H1 (cell line): ENCODE measurements around the gene KCNK4. TPM values are rescaled to one million over a fixed set of nuclear protein-coding genes. Genes with fewer than 3 reads are reported as not detected.

Source experiments
- CTCF ChIA-PET: fragments of 300-600 bp; sonication (Branson Sonifier 250); formaldehyde crosslinking; loops from one replicate; lab custom pipeline; 2021; ENCODE audit not compliant: partially characterized antibody; lab: Charles Lee
- POLR2A ChIA-PET: fragments of 300-600 bp; sonication (Branson Sonifier 250); formaldehyde crosslinking; loops from one replicate; lab custom pipeline; 2021; ENCODE audit warnings: inconsistent platforms; ENCODE audit not compliant: partially characterized antibody; lab: Charles Lee
- DNase-seq, 2 experiments: peaks; one replicate each; pipeline versions ENCODE4 v3.0.0 to v3.0.0-alpha.2; 2010 to 2022; ENCODE audit warnings: low spot score in 2 of 2, low read depth in 1 of 2, mixed read lengths in 1 of 2
- FAIRE-seq: peaks from 2 replicates; lab custom pipeline; 2011; peaks lifted over from hg19 to GRCh38; lab: Jason Lieb, UNC
- H2AFZ ChIP-seq: 2 replicates; pipeline ENCODE4 v1.8.1; 2012; ENCODE audit warnings: low read length, inconsistent platforms
- H2AK5ac ChIP-seq: 2 replicates; pipeline ENCODE4 v1.6.1; 2013; ENCODE audit warnings: low read depth, low read length
- H2BK120ac ChIP-seq: replicated peaks from 2 replicates; pipeline ENCODE3; 2013; ENCODE audit warnings: low read depth, low read length, inconsistent platforms
- H2BK12ac ChIP-seq: 2 replicates; pipeline ENCODE4 v1.6.1; 2013; ENCODE audit warnings: low read depth, low read length
- H2BK15ac ChIP-seq: 2 replicates; pipeline ENCODE4 v1.6.1; 2013; ENCODE audit warnings: low read length
- H2BK20ac ChIP-seq: 2 replicates; pipeline ENCODE4 v1.6.1; 2013; ENCODE audit warnings: low read length
- H2BK5ac ChIP-seq: 2 replicates; pipeline ENCODE4 v1.6.1; 2013; ENCODE audit warnings: low read depth, low read length
- H3K14ac ChIP-seq: 2 replicates; pipeline ENCODE4 v1.6.1; 2013; ENCODE audit warnings: inconsistent platforms; ENCODE audit not compliant: insufficient read length
- H3K18ac ChIP-seq: 2 replicates; pipeline ENCODE4 v1.6.1; 2013; ENCODE audit warnings: low read length; ENCODE audit errors: extremely low read depth
- H3K23ac ChIP-seq: 2 replicates; pipeline ENCODE4 v1.6.1; 2013; ENCODE audit warnings: inconsistent platforms; ENCODE audit not compliant: insufficient read length
- H3K23me2 ChIP-seq: 2 replicates; pipeline ENCODE4 v1.6.1; 2013; ENCODE audit warnings: low read depth, low read length
- H3K27ac ChIP-seq: 2 replicates; pipeline ENCODE4 v1.6.1; 2011; ENCODE audit warnings: low read depth, low read length, inconsistent platforms
- H3K27me3 ChIP-seq, 4 experiments: replicated peaks in 1 of 4; 1 replicate in 1 of 4; 2 replicates in 3 of 4; pipeline versions ENCODE4 v1.6.1 to v1.8.1; 2011 to 2013; ENCODE audit warnings: low read length in 3 of 4, mild to moderate bottlenecking in 3 of 4, inconsistent platforms in 2 of 4, mixed read lengths in 2 of 4, moderate library complexity in 1 of 4; ENCODE audit not compliant: control insufficient read depth in 3 of 4, insufficient read depth in 3 of 4; ENCODE audit errors: extremely low read depth in 1 of 4
- H3K36me3 ChIP-seq, 4 experiments: 2 replicates each; pipeline versions ENCODE4 v1.6.1 to v1.8.1; 2011 to 2013; ENCODE audit warnings: mild to moderate bottlenecking in 4 of 4, low read length in 3 of 4, moderate library complexity in 2 of 4, control low read depth in 1 of 4, inconsistent platforms in 1 of 4; ENCODE audit not compliant: insufficient read depth in 4 of 4, control insufficient read depth in 2 of 4
- H3K4ac ChIP-seq: replicated peaks from 2 replicates; pipeline ENCODE3; 2013; ENCODE audit warnings: low read length, low read depth, mixed read lengths, inconsistent platforms; ENCODE audit not compliant: insufficient read length
- H3K4me1 ChIP-seq, 4 experiments: replicated peaks in 1 of 4; 1 replicate in 1 of 4; 2 replicates in 3 of 4; pipeline versions ENCODE4 v1.6.1 to v1.8.1; 2011 to 2013; ENCODE audit warnings: low read length in 3 of 4, inconsistent platforms in 2 of 4, mixed read lengths in 1 of 4; ENCODE audit not compliant: insufficient read depth in 4 of 4, control insufficient read depth in 3 of 4
- H3K4me2 ChIP-seq, 2 experiments: 2 replicates each; pipeline versions ENCODE4 v1.6.1 to v1.8.1; 2011 to 2013; ENCODE audit warnings: low read depth in 2 of 2, low read length in 2 of 2, control low read depth in 1 of 2, inconsistent platforms in 1 of 2, mild to moderate bottlenecking in 1 of 2; ENCODE audit not compliant: insufficient read depth in 1 of 2
- H3K4me3 ChIP-seq, 4 experiments: fragments of 200-600, 300-600 bp in 1 of 4; sonication (generic), shearing (Covaris generic), sonication (Bioruptor Twin) in 1 of 4; 2 replicates each; pipeline versions ENCODE4 v1.5.1 to v1.8.1; 2011 to 2016; ENCODE audit warnings: low read length in 4 of 4, low read depth in 3 of 4, control low read depth in 2 of 4, inconsistent platforms in 2 of 4, mild to moderate bottlenecking in 2 of 4, mixed read lengths in 1 of 4, moderate library complexity in 1 of 4; ENCODE audit not compliant: insufficient read depth in 2 of 4; ENCODE audit errors: extremely low read depth in 1 of 4
- H3K56ac ChIP-seq: replicated peaks from 2 replicates; pipeline ENCODE3; 2013; ENCODE audit warnings: low read depth, mild to moderate bottlenecking, mixed read lengths, low read length, inconsistent platforms; ENCODE audit not compliant: insufficient read length
- H3K79me1 ChIP-seq: 2 replicates; pipeline ENCODE4 v1.6.1; 2013; ENCODE audit warnings: low read depth, low read length, control low read depth
- H3K79me2 ChIP-seq, 2 experiments: 2 replicates each; pipeline versions ENCODE4 v1.6.1 to v1.8.1; 2012 to 2013; ENCODE audit warnings: low read length in 2 of 2, mild to moderate bottlenecking in 2 of 2, inconsistent platforms in 1 of 2; ENCODE audit not compliant: insufficient read depth in 2 of 2, control insufficient read depth in 1 of 2
- H3K9ac ChIP-seq, 4 experiments: replicated peaks in 1 of 4; 1 replicate in 1 of 4; 2 replicates in 3 of 4; pipeline versions ENCODE4 v1.6.1 to v1.8.1; 2011 to 2013; ENCODE audit warnings: low read depth in 3 of 4, low read length in 3 of 4, control low read depth in 2 of 4, mild to moderate bottlenecking in 2 of 4, moderate library complexity in 2 of 4, inconsistent platforms in 1 of 4; ENCODE audit errors: extremely low read depth in 1 of 4
- H3K9me3 ChIP-seq, 2 experiments: 2 replicates each; pipeline versions ENCODE4 v1.6.1 to v1.8.1; 2012 to 2013; ENCODE audit warnings: mild to moderate bottlenecking in 2 of 2, moderate library complexity in 2 of 2, control low read depth in 1 of 2, inconsistent platforms in 1 of 2, low read depth in 1 of 2, low read length in 1 of 2, mixed read lengths in 1 of 2; ENCODE audit not compliant: insufficient read depth in 2 of 2
- H4K20me1 ChIP-seq, 2 experiments: replicated peaks in 1 of 2; 2 replicates each; pipeline versions ENCODE3 to v1.8.1; 2011 to 2013; ENCODE audit warnings: inconsistent platforms in 2 of 2, low read length in 2 of 2, mild to moderate bottlenecking in 1 of 2; ENCODE audit not compliant: insufficient read depth in 2 of 2, control insufficient read depth in 1 of 2
- H4K5ac ChIP-seq: 2 replicates; pipeline ENCODE4 v1.6.1; 2013; ENCODE audit warnings: low read length, low read depth, mixed read lengths, inconsistent platforms; ENCODE audit not compliant: insufficient read length
- H4K8ac ChIP-seq: 2 replicates; pipeline ENCODE4 v1.8.0; 2013; ENCODE audit warnings: mild to moderate bottlenecking, moderate library complexity, low read length, inconsistent platforms; ENCODE audit not compliant: insufficient read depth; ENCODE audit errors: extremely low read depth
- H4K91ac ChIP-seq: replicated peaks from 2 replicates; pipeline ENCODE3; 2013; ENCODE audit warnings: low read length, mixed read lengths, inconsistent platforms; ENCODE audit not compliant: insufficient read length
- CEBPB ChIP-seq: IDR thresholded peaks from 2 replicates; pipeline ENCODE4 v1.6.1; 2012; ENCODE audit warnings: low read depth, low read length
- CREB1 ChIP-seq: IDR thresholded peaks from 2 replicates; pipeline ENCODE4 v1.6.1; 2012; ENCODE audit warnings: inconsistent platforms
- EGR1 ChIP-seq: IDR thresholded peaks from 2 replicates; pipeline ENCODE4 v1.6.1; 2011; ENCODE audit warnings: low read depth, low read length, borderline replicate concordance
- KDM1A ChIP-seq: fragments of 200-600, 300-600 bp; sonication (generic); IDR thresholded peaks from 2 replicates; pipeline ENCODE4 v1.7.1; 2016; ENCODE audit warnings: mild to moderate bottlenecking, low read length, borderline replicate concordance
- KDM5A ChIP-seq: fragments of 200-600 bp; IDR thresholded peaks from 2 replicates; pipeline ENCODE4 v1.7.1; 2012; ENCODE audit warnings: mild to moderate bottlenecking, low read length, inconsistent platforms, mixed read lengths
- NRF1 ChIP-seq: IDR thresholded peaks from 2 replicates; pipeline ENCODE4 v1.6.1; 2011; ENCODE audit warnings: mild to moderate bottlenecking, low read depth, low read length, improper control_type of control experiment
- SIN3A ChIP-seq, 2 experiments: IDR thresholded peaks in 1 of 2; conservative IDR thresholded peaks in 1 of 2; 2 replicates each; pipeline ENCODE4 v1.6.1; 2011 to 2012; ENCODE audit warnings: low read length in 2 of 2, improper control_type of control experiment in 1 of 2, low read depth in 1 of 2, mild to moderate bottlenecking in 1 of 2
- SIX5 ChIP-seq: IDR thresholded peaks from 2 replicates; pipeline ENCODE4 v1.6.1; 2011; ENCODE audit warnings: mild to moderate bottlenecking, low read depth, low read length
- SP1 ChIP-seq: IDR thresholded peaks from 2 replicates; pipeline ENCODE4 v1.6.1; 2011; ENCODE audit warnings: low read depth, low read length
- TAF1 ChIP-seq: IDR thresholded peaks from 2 replicates; pipeline ENCODE4 v1.6.1; 2011; ENCODE audit warnings: mild to moderate bottlenecking, low read depth, low read length
- WGBS, 2 experiments: shearing (Covaris generic) in 1 of 2; methylation state at CpG; one replicate each; pipeline versions ENCODE4 v1.1.6 to v1.1.7; 2013 to 2015; ENCODE audit warnings: low lambda C conversion rate in 2 of 2, mixed read lengths in 2 of 2, inconsistent platforms in 1 of 2, low coverage in 1 of 2, missing lambda C conversion rate in 1 of 2; ENCODE audit not compliant: insufficient replicate concordance in 2 of 2, insufficient coverage in 1 of 2, insufficient read length in 1 of 2; ENCODE audit errors: extremely low coverage in 1 of 2, missing lambda C conversion rate in 1 of 2; 5-methylcytosine and 5-hydroxymethylcytosine counted together
- polyA plus RNA-seq, 7 experiments: library from polyadenylated mRNA; depleted of rRNA in 3 of 7; stranded (reverse) in 5 of 7; unstranded in 2 of 7; fragments of >200 nt in 5 of 7; fragments of 200-250 nt in 2 of 7; gene quantifications; 1 replicate in 5 of 7; 2 replicates in 1 of 7; 4 replicates in 1 of 7; pipeline versions ENCODE4 v1.2.1 to v1.2.3, GENCODE V29; 2011 to 2013; ENCODE audit warnings: missing spikeins in 2 of 7, mixed read lengths in 2 of 7
- total RNA-seq: library from RNA; stranded (reverse); fragmentation: NEBNext Ultra II Directional; extraction: Animal tissue kit (Norgen Biotek cat#: 25700); gene quantifications from 2 replicates; pipeline ENCODE4 v1.2.1, GENCODE V29; 2021

KCNK4 gene
- total and polyA plus RNA-seq, 2 of the 8 experiments (the other 6 are each of a cell fraction or from before 2014, with no cell fraction given), result 0.19 TPM; not detected in 1

DNA sequence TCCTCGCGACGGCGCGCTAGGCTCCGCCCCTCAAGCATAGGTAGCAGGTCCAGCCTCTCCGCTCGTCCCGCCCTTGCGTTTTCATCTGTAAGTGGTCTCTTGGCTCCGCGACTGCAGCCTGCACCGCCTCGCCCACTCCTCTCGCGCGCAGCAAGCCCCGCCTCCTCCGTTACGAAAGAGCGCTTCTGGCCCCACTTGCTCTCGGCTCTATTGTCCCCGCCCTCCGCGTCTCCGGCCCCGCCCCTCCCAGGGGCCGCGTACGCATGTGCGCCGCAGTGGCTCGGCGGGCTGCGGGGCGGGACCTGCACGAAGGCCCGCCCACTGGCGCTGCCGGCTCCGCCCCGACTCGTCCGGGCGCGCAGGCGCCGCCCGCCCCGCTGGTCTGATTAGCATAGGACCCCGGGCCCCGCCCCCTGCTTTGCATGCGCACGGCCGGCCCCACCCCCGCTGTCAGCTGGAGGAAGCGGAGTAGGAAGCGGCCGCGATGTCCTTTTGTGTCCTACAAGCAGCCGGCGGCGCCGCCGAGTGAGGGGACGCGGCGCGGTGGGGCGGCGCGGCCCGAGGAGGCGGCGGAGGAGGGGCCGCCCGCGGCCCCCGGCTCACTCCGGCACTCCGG, 14.1 kb downstream of the KCNK4 start, which contains the start of gene ESRRA:
Gene ESRRA (plus strand): TSS at position 450 of the 616 bp plus-strand sequence. CDS start 1,656 bp downstream, outside the sequence.
- peak within 1 kb of the TSS; percentile 80; the same call in 1 of the 2 replicates for H2BK20ac ChIP-seq
- FAIRE-seq (no peak), DNase-seq (peak; percentile 99)
- H3K4me1 ChIP-seq, result peaks cover 3 to 15% (median 12%) of the 10 kb centered on the region in 4 experiments; a peak in 6 of 7 replicates
- H2BK120ac ChIP-seq, result peak within 1 kb of the TSS; percentile 92
- H2BK12ac ChIP-seq, result peak within 1 kb of the TSS; percentile 90
- H2AK5ac ChIP-seq, result peak within 1 kb of the TSS; percentile 96
- peak within 1 kb of the TSS; percentile 62 to 93 (median 83) for H3K4me3 ChIP-seq
- H4K91ac ChIP-seq, result peak within 1 kb of the TSS; percentile 98
- peak within 1 kb of the TSS; percentile 99 for H4K5ac ChIP-seq
- H3K14ac ChIP-seq, result no peak within 1 kb of the TSS
- WGBS, 2 experiments, result 2% methylated on average over 41 of the region's 81 CpGs; no CpG with 5 or more reads in 1 of the 2 experiments
- H3K4ac ChIP-seq, result peak within 1 kb of the TSS; percentile 99
- peaks cover 11% of the 10 kb centered on the region; the same call in 1 of the 2 replicates for H3K79me1 ChIP-seq
- H3K9me3 ChIP-seq, result no peaks in the 10 kb centered on the region; a peak in 1 of 4 replicates
- peak within 1 kb of the TSS; percentile 97 for H4K8ac ChIP-seq
- 0 out of 2 replicates have a peak within 1 kb of the TSS, but pooled peaks have one; percentile 36 for H2AFZ ChIP-seq
- H4K20me1 ChIP-seq, result peaks cover 2 to 3% of the 10 kb centered on the region in 2 experiments
- H3K23ac ChIP-seq, result no peak within 1 kb of the TSS
- TF ChIP-seq SIN3A (conservative IDR thresholded peaks at IDR 0.05 in 1 of 2, IDR thresholded peaks at IDR 0.05 in 1 of 2; ENCODE audit: low read depth in 1 of 2, low read length in 2 of 2) (peak; percentile 48 to 82; a peak in 1 of 4 replicates), TAF1 (peak; percentile 50), CEBPB (peak; percentile 79), CREB1 (peak; percentile 87), KDM5A (no peak), KDM1A (no peak), EGR1 (0 out of 2 replicates have a peak, but pooled peaks have one; percentile 28), NRF1 (peak; percentile 79), SIX5 (no peak), SP1 (peak; percentile 9; the same call in 1 of the 2 replicates)
- H2BK5ac ChIP-seq, result peak within 1 kb of the TSS; percentile 98
- H3K18ac ChIP-seq, result peak within 1 kb of the TSS; percentile 99
- H3K56ac ChIP-seq, result peak within 1 kb of the TSS; percentile 97
- POLR2A ChIA-PET, result interaction anchor here (1.0 to 5.6 kb wide), 19 partner anchors 8 to 386 kb away, joined by 3 to 57 read pairs (median 6); partner anchors contain the start of genes BAD, FERMT3, GPR137 and NUDT22
- CTCF ChIA-PET, result interaction anchor here (0.7 to 20.8 kb wide), 19 partner anchors 9 to 340 kb away, joined by 3 to 614 read pairs (median 5); partner anchors contain the start of genes BAD, CCDC88B, FERMT3 and GPR137
- peaks cover 0 to 17% of the 10 kb centered on the region in 2 experiments; a peak in 2 of 4 replicates for H3K79me2 ChIP-seq
- H3K36me3 ChIP-seq, result no peaks in the 10 kb centered on the region
- H3K9ac ChIP-seq, result peak within 1 kb of the TSS in 3 of 4 experiments; percentile 76 to 88 (median 85); a peak in 6 of 7 replicates
- H3K23me2 ChIP-seq, result peaks cover 14% of the 10 kb centered on the region; the same call in 1 of the 2 replicates
- H3K4me2 ChIP-seq, result peak within 1 kb of the TSS; percentile 96 to 98
- H2BK15ac ChIP-seq, result peak within 1 kb of the TSS; percentile 88; the same call in 1 of the 2 replicates
- H3K27me3 ChIP-seq, result peaks cover 6 to 23% (median 11%) of the 10 kb centered on the region in 4 experiments
- peak within 1 kb of the TSS; percentile 87 for H3K27ac ChIP-seq
